ENCODE data around the gene NFX1.
A peak's percentile ranks its signal among the peaks of the same experiment; 100 is the strongest.

NFX1 gene

DNA sequence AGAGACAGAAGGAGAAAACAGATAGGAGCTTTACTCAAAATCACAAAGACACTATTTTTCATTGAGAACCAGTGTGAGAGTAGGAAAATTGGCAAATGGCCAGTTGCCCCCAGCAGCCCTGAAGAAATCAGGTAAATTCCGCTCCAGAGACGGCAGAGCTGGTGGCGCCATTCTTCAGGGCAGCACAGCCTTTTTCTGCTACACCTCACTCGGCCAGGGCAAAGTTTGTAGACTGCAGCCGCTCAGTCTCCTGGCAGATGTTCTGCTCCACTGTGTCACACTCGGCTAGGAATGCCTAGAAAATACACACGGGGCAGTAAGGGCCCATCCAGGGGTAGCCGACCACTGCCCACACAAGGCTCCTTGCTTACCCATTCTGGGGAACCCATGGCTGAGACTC, 35.3 kb upstream of the NFX1 start:
- no peak for DNase-seq (ENCODE audit: low read depth, low spot score)
- TF ChIP-seq, protein P1, sequence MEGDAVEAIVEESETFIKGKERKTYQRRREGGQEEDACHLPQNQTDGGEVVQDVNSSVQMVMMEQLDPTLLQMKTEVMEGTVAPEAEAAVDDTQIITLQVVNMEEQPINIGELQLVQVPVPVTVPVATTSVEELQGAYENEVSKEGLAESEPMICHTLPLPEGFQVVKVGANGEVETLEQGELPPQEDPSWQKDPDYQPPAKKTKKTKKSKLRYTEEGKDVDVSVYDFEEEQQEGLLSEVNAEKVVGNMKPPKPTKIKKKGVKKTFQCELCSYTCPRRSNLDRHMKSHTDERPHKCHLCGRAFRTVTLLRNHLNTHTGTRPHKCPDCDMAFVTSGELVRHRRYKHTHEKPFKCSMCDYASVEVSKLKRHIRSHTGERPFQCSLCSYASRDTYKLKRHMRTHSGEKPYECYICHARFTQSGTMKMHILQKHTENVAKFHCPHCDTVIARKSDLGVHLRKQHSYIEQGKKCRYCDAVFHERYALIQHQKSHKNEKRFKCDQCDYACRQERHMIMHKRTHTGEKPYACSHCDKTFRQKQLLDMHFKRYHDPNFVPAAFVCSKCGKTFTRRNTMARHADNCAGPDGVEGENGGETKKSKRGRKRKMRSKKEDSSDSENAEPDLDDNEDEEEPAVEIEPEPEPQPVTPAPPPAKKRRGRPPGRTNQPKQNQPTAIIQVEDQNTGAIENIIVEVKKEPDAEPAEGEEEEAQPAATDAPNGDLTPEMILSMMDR (IDR thresholded peaks at IDR 0.05; ENCODE audit: insufficient read depth, low read length, missing control alignments), result no peak
- CTCF ChIA-PET, result interaction anchor here (0.9 kb wide), 1 partner anchor 28 kb away, joined by 3 read pairs; no protein-coding TSS in a partner anchor
- POLR2A ChIA-PET, result no interaction called here
- no peak overlapping the region for H3K4me3 ChIP-seq (ENCODE audit: low read depth, low read length)

DNA sequence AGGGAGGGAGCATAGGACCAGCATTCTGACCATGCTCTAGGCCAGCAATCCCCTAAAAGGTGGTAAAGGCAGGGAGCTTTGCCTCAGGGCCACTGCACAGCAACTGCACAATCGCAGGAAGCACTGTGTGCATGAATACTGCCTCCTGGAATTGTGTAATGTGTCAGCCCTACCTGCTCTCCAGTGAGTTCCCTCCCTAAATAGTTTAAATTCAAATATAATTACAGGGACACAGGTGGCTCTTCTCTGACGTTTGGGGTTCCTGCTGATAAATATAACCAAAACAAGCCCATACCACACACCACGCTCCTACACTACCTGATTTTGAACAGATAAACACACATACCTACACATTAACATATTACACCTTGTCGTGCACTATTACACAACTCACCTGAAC, 34.8 kb upstream of the NFX1 start:
- no peak for DNase-seq (ENCODE audit: low read depth, low spot score)
- no peak overlapping the region for H3K4me3 ChIP-seq (ENCODE audit: low read depth, low read length)
- TF ChIP-seq, protein P1 (IDR thresholded peaks at IDR 0.05; ENCODE audit: insufficient read depth, low read length, missing control alignments), result no peak
- POLR2A ChIA-PET, result no interaction called here
- CTCF ChIA-PET, result interaction anchor here (1.4 kb wide), 1 partner anchor 29 kb away, joined by 3 read pairs; no protein-coding TSS in a partner anchor

DNA sequence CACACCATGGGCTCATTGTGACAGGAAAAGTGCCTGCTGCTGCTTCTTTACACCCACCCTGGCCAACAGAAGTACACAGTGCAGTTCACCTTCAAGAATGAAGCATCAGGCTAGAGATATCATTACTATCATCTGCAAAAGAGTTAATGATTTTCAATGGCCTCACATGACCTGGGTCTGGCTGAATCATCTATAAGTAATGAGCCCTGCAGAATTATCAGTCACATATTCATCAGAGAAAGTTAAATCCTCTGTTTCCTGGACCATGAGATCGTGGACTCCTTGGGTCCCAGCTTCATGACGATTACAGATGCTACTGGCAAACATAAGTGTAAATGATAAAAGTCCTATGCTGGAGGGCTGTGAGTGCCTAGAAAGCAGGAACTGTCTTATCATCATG, 34.1 kb upstream of the NFX1 start:
- CTCF ChIA-PET, result interaction anchor here (1.1 to 1.4 kb wide), 2 partner anchors 30 to 176 kb away, joined by 3 read pairs; no protein-coding TSS in a partner anchor
- DNase-seq (ENCODE audit: low read depth, low spot score), result no peak
- TF ChIP-seq, protein P1 (IDR thresholded peaks at IDR 0.05; ENCODE audit: insufficient read depth, low read length, missing control alignments), result no peak
- H3K4me3 ChIP-seq (ENCODE audit: low read depth, low read length), result no peak overlapping the region
- POLR2A ChIA-PET, result no interaction called here

DNA sequence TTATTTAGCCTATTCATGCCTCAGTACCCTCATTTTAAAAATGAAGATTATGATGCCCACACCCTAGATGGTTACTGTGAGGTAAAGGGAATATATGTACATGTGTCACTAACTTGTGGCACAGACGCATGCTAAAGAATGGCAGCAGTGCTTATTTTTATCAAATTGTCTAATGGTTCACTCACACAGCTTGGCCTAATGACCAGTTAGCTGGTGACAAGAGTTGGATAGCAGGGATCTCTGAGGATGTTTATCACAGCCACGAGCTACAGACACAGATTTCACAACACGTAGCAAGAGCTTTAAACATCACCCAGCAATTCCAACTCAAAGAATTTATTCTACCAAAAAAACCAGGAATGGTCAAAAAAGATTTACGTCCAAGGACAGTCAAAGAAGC, 33.0 kb upstream of the NFX1 start:
- DNase-seq (ENCODE audit: low read depth, low spot score), result no peak
- ChIA-PET CTCF (interaction anchor here (0.8 to 1.1 kb wide), 3 partner anchors 9 to 177 kb away, joined by 3 to 4 read pairs (median 3); no protein-coding TSS in a partner anchor), POLR2A (no interaction called here)
- TF ChIP-seq, protein P1 (IDR thresholded peaks at IDR 0.05; ENCODE audit: insufficient read depth, low read length, missing control alignments), result no peak
- H3K4me3 ChIP-seq (ENCODE audit: low read depth, low read length), result no peak overlapping the region

DNA sequence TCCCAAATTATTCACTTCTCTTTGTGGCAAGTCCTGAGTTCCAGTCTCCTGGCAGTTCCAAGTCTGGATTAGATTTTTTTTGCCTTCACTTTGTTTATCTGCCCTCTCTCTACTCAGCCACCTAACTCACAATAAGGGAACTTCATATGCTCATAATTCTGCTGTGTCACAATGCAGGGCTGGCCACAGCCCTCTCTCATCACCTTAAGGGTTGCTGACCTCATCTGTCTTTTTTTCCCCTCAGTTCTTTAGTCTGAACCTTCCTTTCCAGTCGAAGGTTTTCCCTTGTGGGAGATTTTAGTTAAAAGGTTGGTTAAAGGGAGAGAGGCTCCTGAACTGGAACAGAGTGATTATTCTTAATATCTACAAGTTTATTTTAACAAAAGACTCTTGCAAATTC, 29.9 kb upstream of the NFX1 start:
- no peak overlapping the region for H3K4me3 ChIP-seq (ENCODE audit: low read depth, low read length)
- DNase-seq (ENCODE audit: low read depth, low spot score), result no peak
- POLR2A ChIA-PET, result no interaction called here
- TF ChIP-seq, protein P1 (IDR thresholded peaks at IDR 0.05; ENCODE audit: insufficient read depth, low read length, missing control alignments), result no peak
- CTCF ChIA-PET, result no interaction called here

DNA sequence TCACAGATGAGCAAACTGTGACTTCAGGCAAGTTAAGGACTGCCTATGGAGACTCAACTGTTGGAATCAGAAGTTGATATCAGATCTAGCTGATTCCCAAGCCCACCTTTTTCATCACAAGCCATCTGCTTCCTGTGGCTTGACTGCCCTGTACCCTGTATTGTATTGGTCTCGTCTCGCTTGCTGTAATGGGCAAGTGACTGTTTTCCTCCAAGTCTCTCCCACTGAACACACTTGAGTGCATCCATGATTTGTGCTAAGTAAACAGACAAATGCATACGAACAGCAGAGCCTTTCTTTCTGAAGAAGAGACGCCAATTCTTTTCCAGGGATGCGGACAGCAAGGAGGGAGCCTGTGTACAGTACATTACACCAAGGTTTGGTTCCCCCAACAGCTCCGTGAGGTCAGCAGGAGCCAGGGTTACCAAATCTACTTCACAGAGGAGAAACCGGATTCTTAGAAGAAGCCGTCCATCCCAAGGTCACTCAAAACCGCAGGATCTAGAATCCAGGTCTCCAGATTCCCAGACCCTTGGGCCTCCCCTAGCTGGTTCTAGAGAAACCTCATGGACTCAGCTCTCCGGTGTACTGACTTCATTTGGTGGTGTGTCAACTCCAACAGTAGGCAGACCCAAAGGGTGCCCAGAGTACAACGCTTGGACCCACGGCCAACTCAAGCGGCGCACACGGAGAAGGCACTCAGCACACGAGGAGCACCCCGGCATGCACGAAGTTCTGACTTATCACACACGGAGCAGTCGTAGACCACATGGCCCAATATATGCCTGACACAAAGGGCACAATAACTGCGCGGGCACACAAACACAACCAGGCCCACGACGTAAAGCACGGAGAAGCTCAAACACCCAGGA, 26.9 kb upstream of the NFX1 start:
- H3K4me3 ChIP-seq (ENCODE audit: low read depth, low read length), result peak overlapping the region; percentile 97
- TF ChIP-seq, protein P1 (IDR thresholded peaks at IDR 0.05; ENCODE audit: insufficient read depth, low read length, missing control alignments), result no peak
- CTCF ChIA-PET, result interaction anchor here (0.6 to 3.1 kb wide), 4 partner anchors 11 to 207 kb away, joined by 3 to 12 read pairs (median 3); no protein-coding TSS in a partner anchor
- POLR2A ChIA-PET, result interaction anchor here (0.7 to 1.4 kb wide), 2 partner anchors 187 to 239 kb away, joined by 4 to 5 read pairs; partner anchors contain the start of gene SMU1
- DNase-seq (ENCODE audit: low read depth, low spot score), result no peak
